HepG2 (cell line): ENCODE results near the gene SAMD14. TPM values are rescaled to one million over a fixed set of nuclear protein-coding genes. Genes with fewer than 3 reads are reported as not detected.
A peak's percentile ranks its signal among the peaks of the same experiment; 100 is the strongest.

Experiments
- CREB1 ChIP-seq, 2 experiments: fragments of 450-650 bp in 1 of 2; IDR thresholded peaks; 2 replicates each; pipeline ENCODE4 v1.6.1; 2016 to 2017; ENCODE audit warnings: control low read depth in 1 of 2, mild to moderate bottlenecking in 1 of 2, missing compliant biosample characterization in 1 of 2, missing genetic modification characterization in 1 of 2
- HNF4A ChIP-seq: sonication (generic); formaldehyde crosslinking; IDR thresholded peaks from 2 replicates; pipeline ENCODE4 v1.4.0; 2020; ENCODE audit warnings: missing genetic modification reagents
- HNF4G ChIP-seq, 2 experiments: sonication (generic) in 1 of 2; formaldehyde crosslinking in 1 of 2; IDR thresholded peaks; 2 replicates each; pipeline versions ENCODE4 v1.4.0 to v1.6.1; 2011 to 2020; ENCODE audit warnings: borderline replicate concordance in 2 of 2, low read depth in 2 of 2, mild to moderate bottlenecking in 2 of 2, low read length in 1 of 2, missing genetic modification reagents in 1 of 2, moderate library complexity in 1 of 2
- LCORL ChIP-seq, 2 experiments: fragments of 450-650 bp in 1 of 2; sonication (generic) in 1 of 2; formaldehyde crosslinking in 1 of 2; IDR thresholded peaks; 2 replicates each; pipeline versions ENCODE4 v1.5.0 to v1.6.1; 2017 to 2020; ENCODE audit warnings: antibody characterized with exemption in 1 of 2, missing genetic modification reagents in 1 of 2
- MAFF ChIP-seq: IDR thresholded peaks from 2 replicates; pipeline ENCODE4 v1.6.1; 2011; ENCODE audit warnings: low read depth, low read length, improper control_type of control experiment
- MBD4 ChIP-seq: IDR thresholded peaks from 2 replicates; pipeline ENCODE4 v1.6.1; 2012; ENCODE audit warnings: low read length, inconsistent platforms, borderline replicate concordance
- PAXIP1 ChIP-seq: sonication (generic); formaldehyde crosslinking; conservative IDR thresholded peaks from 2 replicates; pipeline ENCODE4 v1.4.0; 2020; ENCODE audit warnings: mild to moderate bottlenecking, missing genetic modification reagents, moderate library complexity
- YEATS4 ChIP-seq: sonication (generic); formaldehyde crosslinking; IDR thresholded peaks from 2 replicates; pipeline ENCODE4 v1.4.0; 2020; ENCODE audit warnings: missing genetic modification reagents, borderline replicate concordance
- ZBTB38 ChIP-seq: sonication (generic); formaldehyde crosslinking; IDR thresholded peaks from 2 replicates; pipeline ENCODE4 v1.5.1; 2020; ENCODE audit warnings: mild to moderate bottlenecking, missing genetic modification reagents
- ZFX ChIP-seq: sonication (generic); formaldehyde crosslinking; IDR thresholded peaks from 2 replicates; pipeline ENCODE4 v1.4.0; 2020; ENCODE audit warnings: mild to moderate bottlenecking, low read depth, missing genetic modification reagents, moderate library complexity
- ZNF451 ChIP-seq: sonication (generic); formaldehyde crosslinking; IDR thresholded peaks from 2 replicates; pipeline ENCODE4 v1.5.0; 2020; ENCODE audit warnings: mild to moderate bottlenecking, missing genetic modification reagents
- ZNF687 ChIP-seq: sonication (generic); formaldehyde crosslinking; IDR thresholded peaks from 2 replicates; pipeline ENCODE4 v1.5.1; 2020; ENCODE audit warnings: mild to moderate bottlenecking, missing genetic modification reagents, moderate library complexity
- ZNF691 ChIP-seq: sonication (generic); formaldehyde crosslinking; IDR thresholded peaks from 2 replicates; pipeline ENCODE4 v1.4.0; 2020; ENCODE audit warnings: missing genetic modification reagents, low read depth, mild to moderate bottlenecking, borderline replicate concordance
- polyA plus RNA-seq, 8 experiments: library from polyadenylated mRNA; depleted of rRNA in 3 of 8; stranded (reverse) in 7 of 8; unstranded in 1 of 8; fragments of >200 nt; fragmentation: Illumina TruSeq in 4 of 8; extraction: Trizol in 4 of 8; gene quantifications; 2 replicates each; pipeline versions ENCODE4 v1.2.1 to v1.2.3, GENCODE V29; 2011 to 2016; ENCODE audit warnings: low read depth in 4 of 8, missing spikeins in 1 of 8, mixed read lengths in 1 of 8; ENCODE audit not compliant: insufficient read depth in 1 of 8
- total RNA-seq, 5 experiments: library from RNA; depleted of rRNA; stranded (reverse); fragments of >200 nt; fragmentation: Illumina TruSeq; extraction: Trizol; gene quantifications; 2 replicates each; pipeline ENCODE4 v1.2.3, GENCODE V29; 2016; ENCODE audit warnings: low read depth in 1 of 5
- TF ChIP-seq, protein P1 (sequence below): sonication (generic); formaldehyde crosslinking; IDR thresholded peaks from 2 replicates; pipeline ENCODE4 v1.4.0; 2020; ENCODE audit warnings: missing genetic modification reagents

SAMD14 gene
- total and polyA plus RNA-seq, 2 of the 13 experiments (the other 11 are each of a cell fraction or from before 2014, with no cell fraction given), result 0.07 to 0.22 TPM

DNA sequence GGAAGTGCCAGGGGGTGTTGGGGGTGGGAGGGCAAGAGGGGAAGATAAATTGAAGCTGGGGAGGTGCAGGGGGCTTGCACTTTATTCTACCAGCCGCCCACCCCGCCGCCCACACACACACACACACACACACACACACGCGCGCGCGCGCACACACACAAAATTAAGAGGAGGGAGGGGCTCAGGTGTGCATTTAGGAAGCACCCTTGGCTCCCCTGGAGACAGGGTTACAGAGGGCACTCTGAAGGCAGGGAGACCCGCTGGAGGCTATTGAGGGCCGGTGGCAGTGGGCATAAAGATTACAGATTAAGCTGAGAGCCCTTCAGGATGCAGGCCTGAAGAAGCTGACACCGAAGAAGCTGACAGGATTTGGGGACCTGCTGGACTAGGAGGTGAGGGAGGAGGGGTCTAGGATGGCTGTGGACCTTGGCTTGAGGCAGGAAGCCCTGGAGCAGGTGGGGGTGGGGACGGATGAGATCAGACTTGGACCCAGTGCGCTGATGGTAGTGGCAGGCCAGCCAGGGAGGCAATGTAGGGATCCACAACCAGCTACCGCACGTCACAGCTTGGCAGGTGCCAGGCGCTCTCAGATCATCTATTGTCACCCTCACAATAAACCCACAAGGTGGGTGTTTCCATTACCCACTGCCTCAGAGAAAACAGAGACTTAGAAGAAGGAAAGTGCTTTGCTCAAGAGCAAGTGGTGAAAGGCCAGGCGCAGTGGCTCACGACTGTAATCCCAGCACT, 772 bp upstream of the SAMD14 start (continued):
- TF ChIP-seq PAXIP1 (CRISPR knock-in tag) (0 out of 2 replicates have a peak, but pooled peaks have one; percentile 50), CREB1 (IDR thresholded peaks at IDR 0.05) (peak; percentile 15; the same call in 1 of the 2 replicates), CREB1 (CRISPR knock-in tag; IDR thresholded peaks at IDR 0.05) (no peak), ZNF691 (CRISPR knock-in tag) (peak; percentile 28; the same call in 1 of the 2 replicates), ZFX (CRISPR knock-in tag) (peak; percentile 34), LCORL (IDR thresholded peaks at IDR 0.05) (no peak), LCORL (CRISPR knock-in tag; IDR thresholded peaks at IDR 0.05) (peak; percentile 21; the same call in 1 of the 2 replicates), YEATS4 (CRISPR knock-in tag) (0 out of 2 replicates have a peak, but pooled peaks have one; percentile 6), ZNF451 (no peak), ZBTB38 (CRISPR knock-in tag) (peak; percentile 49; the same call in 1 of the 2 replicates), MAFF (no peak), MBD4 (no peak), ZNF687 (CRISPR knock-in tag) (peak; percentile 47), HNF4A (CRISPR knock-in tag) (peak; percentile 36; the same call in 1 of the 2 replicates), HNF4G (IDR thresholded peaks at IDR 0.05; ENCODE audit: borderline replicate concordance, low read depth, low read length) (peak; percentile 53; the same call in 1 of the 2 replicates), HNF4G (CRISPR knock-in tag; IDR thresholded peaks at IDR 0.05; ENCODE audit: borderline replicate concordance, low read depth) (no peak)
- TF ChIP-seq, protein P1, sequence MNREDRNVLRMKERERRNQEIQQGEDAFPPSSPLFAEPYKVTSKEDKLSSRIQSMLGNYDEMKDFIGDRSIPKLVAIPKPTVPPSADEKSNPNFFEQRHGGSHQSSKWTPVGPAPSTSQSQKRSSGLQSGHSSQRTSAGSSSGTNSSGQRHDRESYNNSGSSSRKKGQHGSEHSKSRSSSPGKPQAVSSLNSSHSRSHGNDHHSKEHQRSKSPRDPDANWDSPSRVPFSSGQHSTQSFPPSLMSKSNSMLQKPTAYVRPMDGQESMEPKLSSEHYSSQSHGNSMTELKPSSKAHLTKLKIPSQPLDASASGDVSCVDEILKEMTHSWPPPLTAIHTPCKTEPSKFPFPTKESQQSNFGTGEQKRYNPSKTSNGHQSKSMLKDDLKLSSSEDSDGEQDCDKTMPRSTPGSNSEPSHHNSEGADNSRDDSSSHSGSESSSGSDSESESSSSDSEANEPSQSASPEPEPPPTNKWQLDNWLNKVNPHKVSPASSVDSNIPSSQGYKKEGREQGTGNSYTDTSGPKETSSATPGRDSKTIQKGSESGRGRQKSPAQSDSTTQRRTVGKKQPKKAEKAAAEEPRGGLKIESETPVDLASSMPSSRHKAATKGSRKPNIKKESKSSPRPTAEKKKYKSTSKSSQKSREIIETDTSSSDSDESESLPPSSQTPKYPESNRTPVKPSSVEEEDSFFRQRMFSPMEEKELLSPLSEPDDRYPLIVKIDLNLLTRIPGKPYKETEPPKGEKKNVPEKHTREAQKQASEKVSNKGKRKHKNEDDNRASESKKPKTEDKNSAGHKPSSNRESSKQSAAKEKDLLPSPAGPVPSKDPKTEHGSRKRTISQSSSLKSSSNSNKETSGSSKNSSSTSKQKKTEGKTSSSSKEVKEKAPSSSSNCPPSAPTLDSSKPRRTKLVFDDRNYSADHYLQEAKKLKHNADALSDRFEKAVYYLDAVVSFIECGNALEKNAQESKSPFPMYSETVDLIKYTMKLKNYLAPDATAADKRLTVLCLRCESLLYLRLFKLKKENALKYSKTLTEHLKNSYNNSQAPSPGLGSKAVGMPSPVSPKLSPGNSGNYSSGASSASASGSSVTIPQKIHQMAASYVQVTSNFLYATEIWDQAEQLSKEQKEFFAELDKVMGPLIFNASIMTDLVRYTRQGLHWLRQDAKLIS, result no peak
